WTC11 (cell line): Measurements from ENCODE around the gene SLC30A3. TPM values are rescaled to one million over a fixed set of nuclear protein-coding genes. Genes with fewer than 3 reads are reported as not detected.

Experiments used
- ATAC-seq: fragments of 200-7000 bp; cut with Tn5 transposase; 2 replicates; pipeline ENCODE4 v1.10.0; 2021; ENCODE audit warnings: mild to moderate bottlenecking, moderate library complexity
- CTCF ChIA-PET: fragments of 300-600 bp; sonication (Branson Sonifier 250); formaldehyde crosslinking; loops from one replicate; lab custom pipeline; 2021; ENCODE audit warnings: antibody characterized with exemption; lab: Charles Lee
- POLR2A ChIA-PET: fragments of 350-600 bp; sonication (Branson Sonifier 250); formaldehyde crosslinking; loops from one replicate; lab custom pipeline; 2021; ENCODE audit warnings: antibody characterized with exemption; lab: Charles Lee
- DNase-seq: peaks from one replicate; pipeline ENCODE4 v3.0.0; 2021; ENCODE audit warnings: low spot score
- H3K27ac Mint-ChIP-seq: 2 replicates; pipeline ENCODE4 v1.8.0; 2021; ENCODE audit warnings: mixed read lengths
- H3K27me3 Mint-ChIP-seq: 2 replicates; pipeline ENCODE4 v1.8.0; 2021; ENCODE audit warnings: low read depth, mild to moderate bottlenecking, moderate library complexity, mixed read lengths
- H3K36me3 Mint-ChIP-seq: 2 replicates; pipeline ENCODE4 v1.8.0; 2021; ENCODE audit warnings: mixed read lengths
- H3K4me1 Mint-ChIP-seq: 2 replicates; pipeline ENCODE4 v1.8.0; 2022; ENCODE audit warnings: mixed read lengths
- H3K4me3 Mint-ChIP-seq: 2 replicates; pipeline ENCODE4 v1.8.0; 2021; ENCODE audit warnings: mild to moderate bottlenecking, moderate library complexity, mixed read lengths
- H3K9me3 Mint-ChIP-seq: 2 replicates; pipeline ENCODE4 v1.8.0; 2021; ENCODE audit warnings: mixed read lengths
- AR ChIP-seq: fragments of 250-450 bp; sonication (Bioruptor Pico); IDR thresholded peaks from 2 replicates; pipeline ENCODE4 v1.9.0; 2021; ENCODE audit warnings: mild to moderate bottlenecking
- CBFB ChIP-seq: sonication (generic); formaldehyde crosslinking; IDR thresholded peaks from 2 replicates; pipeline ENCODE4 v1.8.1; 2022; ENCODE audit warnings: mild to moderate bottlenecking, low read depth, missing genetic modification reagents
- CREM ChIP-seq: sonication (generic); formaldehyde crosslinking; IDR thresholded peaks from 2 replicates; pipeline ENCODE4 v1.8.1; 2022; ENCODE audit warnings: mild to moderate bottlenecking, missing genetic modification reagents, moderate library complexity
- CTCF ChIP-seq: fragments of 200-600 bp; IDR thresholded peaks from 2 replicates; pipeline ENCODE4 v1.8.0; 2022; ENCODE audit warnings: antibody characterized with exemption
- E2F1 ChIP-seq: sonication (generic); formaldehyde crosslinking; IDR thresholded peaks from 2 replicates; pipeline ENCODE4 v1.8.0; 2022; ENCODE audit warnings: mild to moderate bottlenecking, missing genetic modification reagents
- ELF4 ChIP-seq: sonication (generic); formaldehyde crosslinking; IDR thresholded peaks from 2 replicates; pipeline ENCODE4 v1.8.1; 2022; ENCODE audit warnings: low read depth, mild to moderate bottlenecking, moderate library complexity, missing genetic modification reagents
- FOXP1 ChIP-seq: sonication (generic); formaldehyde crosslinking; IDR thresholded peaks from 2 replicates; pipeline ENCODE4 v1.8.0; 2022; ENCODE audit warnings: missing genetic modification reagents, mild to moderate bottlenecking, moderate library complexity, borderline replicate concordance
- GRHL2 ChIP-seq: fragments of 250-450 bp; sonication (Bioruptor Pico); IDR thresholded peaks from 2 replicates; pipeline ENCODE4 v1.8.0; 2022; ENCODE audit warnings: mild to moderate bottlenecking, moderate library complexity; ENCODE audit not compliant: insufficient replicate concordance, severe bottlenecking
- GTF2I ChIP-seq: fragments of 250-450 bp; sonication (Bioruptor Pico); conservative IDR thresholded peaks from 2 replicates; pipeline ENCODE4 v1.4.0; 2021; ENCODE audit warnings: mild to moderate bottlenecking
- NFYB ChIP-seq: sonication (generic); formaldehyde crosslinking; conservative IDR thresholded peaks from 2 replicates; pipeline ENCODE4 v1.8.0; 2022; ENCODE audit warnings: low read depth, missing genetic modification reagents
- OVOL2 ChIP-seq: fragments of 250-450 bp; sonication (Bioruptor Pico); IDR thresholded peaks from 2 replicates; pipeline ENCODE4 v1.9.0; 2021; ENCODE audit warnings: mild to moderate bottlenecking, borderline replicate concordance
- PRRX2 ChIP-seq: fragments of 250-450 bp; sonication (Bioruptor Pico); IDR thresholded peaks from 2 replicates; pipeline ENCODE4 v1.8.0; 2021; ENCODE audit warnings: mild to moderate bottlenecking
- SMAD4 ChIP-seq: sonication (generic); formaldehyde crosslinking; IDR thresholded peaks from 2 replicates; pipeline ENCODE4 v1.8.0; 2022; ENCODE audit warnings: mild to moderate bottlenecking, missing genetic modification reagents
- TEAD1 ChIP-seq: sonication (generic); formaldehyde crosslinking; IDR thresholded peaks from 2 replicates; pipeline ENCODE4 v1.8.0; 2022; ENCODE audit warnings: mild to moderate bottlenecking, missing genetic modification reagents
- TEAD4 ChIP-seq: sonication (generic); formaldehyde crosslinking; IDR thresholded peaks from 2 replicates; pipeline ENCODE4 v1.8.0; 2022; ENCODE audit warnings: mild to moderate bottlenecking, missing genetic modification reagents
- USF2 ChIP-seq: sonication (generic); formaldehyde crosslinking; IDR thresholded peaks from 2 replicates; pipeline ENCODE4 v1.8.1; 2023; ENCODE audit warnings: mild to moderate bottlenecking, missing genetic modification reagents, moderate library complexity
- ZBTB43 ChIP-seq: sonication (generic); formaldehyde crosslinking; IDR thresholded peaks from 2 replicates; pipeline ENCODE4 v1.8.1; 2023; ENCODE audit warnings: mild to moderate bottlenecking, missing genetic modification reagents
- ZNF232 ChIP-seq: sonication (generic); formaldehyde crosslinking; IDR thresholded peaks from 2 replicates; pipeline ENCODE4 v1.8.0; 2022; ENCODE audit warnings: mild to moderate bottlenecking, missing genetic modification reagents
- ZNF263 ChIP-seq: sonication (generic); formaldehyde crosslinking; IDR thresholded peaks from 2 replicates; pipeline ENCODE4 v1.8.1; 2022; ENCODE audit warnings: low read depth, mild to moderate bottlenecking, moderate library complexity, missing genetic modification reagents
- ZNF281 ChIP-seq: sonication (generic); formaldehyde crosslinking; IDR thresholded peaks from 2 replicates; pipeline ENCODE4 v1.8.0; 2023; ENCODE audit warnings: mild to moderate bottlenecking, missing genetic modification reagents
- ZNF416 ChIP-seq: fragments of 250-450 bp; sonication (Bioruptor Pico); IDR thresholded peaks from 2 replicates; pipeline ENCODE4 v1.9.0; 2021; ENCODE audit warnings: mild to moderate bottlenecking, inconsistent platforms
- ZNF425 ChIP-seq: fragments of 250-450 bp; sonication (Bioruptor Pico); conservative IDR thresholded peaks from 2 replicates; pipeline ENCODE4 v1.9.0; 2021; ENCODE audit warnings: mild to moderate bottlenecking
- total RNA-seq: library from RNA; stranded (reverse); gene quantifications from 3 replicates; pipeline ENCODE4 v1.2.3, GENCODE V29; 2021

Gene SLC30A3
- total RNA-seq, 1 experiment from 2014 or later, result 8.9 TPM

- no peak overlapping the region for H3K27ac Mint-ChIP-seq
- no peak for DNase-seq
- H3K27me3 Mint-ChIP-seq, result peaks cover 19% of the 10 kb centered on the region
- ATAC-seq, result no peak
- TF ChIP-seq FOXP1 (no peak), GTF2I (no peak), NFYB (CRISPR knock-in tag) (no peak), E2F1 (CRISPR knock-in tag) (no peak), OVOL2 (CRISPR knock-in tag) (no peak), ZBTB43 (CRISPR knock-in tag) (no peak), TEAD4 (CRISPR knock-in tag) (no peak), TEAD1 (CRISPR knock-in tag) (no peak), ZNF416 (CRISPR knock-in tag) (no peak), ZNF281 (CRISPR knock-in tag) (no peak), CTCF (no peak), GRHL2 (no peak), PRRX2 (CRISPR knock-in tag) (no peak), CBFB (CRISPR knock-in tag) (no peak), ZNF263 (CRISPR knock-in tag) (no peak), ELF4 (CRISPR knock-in tag) (no peak)
- POLR2A ChIA-PET, result no interaction called here
- no peaks in the 10 kb centered on the region for H3K36me3 Mint-ChIP-seq
- H3K9me3 Mint-ChIP-seq, result no peaks in the 10 kb centered on the region
- peaks cover 18% of the 10 kb centered on the region for H3K4me1 Mint-ChIP-seq
- CTCF ChIA-PET, result interaction anchor here (0.9 to 1.6 kb wide), 2 partner anchors 46 to 48 kb away, joined by 3 to 7 read pairs; no protein-coding TSS in a partner anchor
- no peak overlapping the region for H3K4me3 Mint-ChIP-seq
Measured at GRCh38 chr2:27255187-27255586, 7.7 kb downstream of the SLC30A3 start.

- Mint-ChIP-seq H3K36me3 (no peaks in the 10 kb centered on the region), H3K4me1 (peaks cover 18% of the 10 kb centered on the region), H3K4me3 (no peak overlapping the region), H3K9me3 (no peaks in the 10 kb centered on the region), H3K27ac (no peak overlapping the region), H3K27me3 (peaks cover 7% of the 10 kb centered on the region)
- ATAC-seq, result no peak
- ChIA-PET CTCF (interaction anchor here (0.5 to 5.5 kb wide), 12 partner anchors 12 to 118 kb away, joined by 3 to 106 read pairs (median 8); partner anchors contain the start of genes EIF2B4, SLC30A3 and TRIM54), POLR2A (no interaction called here)
- TF ChIP-seq CREM (CRISPR knock-in tag) (no peak), ZNF232 (CRISPR knock-in tag) (no peak), TEAD1 (CRISPR knock-in tag) (no peak), SMAD4 (no peak), ZNF425 (CRISPR knock-in tag) (no peak), CBFB (CRISPR knock-in tag) (no peak), USF2 (CRISPR knock-in tag) (no peak), AR (CRISPR knock-in tag) (no peak)
- no peak for DNase-seq
Measured at GRCh38 chr2:27251766-27252165, 11.1 kb downstream of the SLC30A3 start.
